Spinal cord (tissue), 10 donors: ENCODE results near the gene COG7. TPM values are rescaled to one million over a fixed set of nuclear protein-coding genes. Genes with fewer than 3 reads are reported as not detected.
"Not testable (repeated sequence)": the region's sequence is repeated elsewhere in the genome, so short reads cannot be mapped to it uniquely, and the experiment has no call there.

Experiments used
- DNase-seq, 6 donors: peaks; one replicate each; pipeline versions ENCODE4 v3.0.0 to v3.0.0-alpha.2; 2013 to 2015; ENCODE audit warnings: low spot score in 6 of 6, low read depth in 4 of 6
- H3K27ac ChIP-seq: one replicate; pipeline ENCODE4 v1.5.1; 2013; ENCODE audit warnings: low read depth, low read length, control low read depth
- H3K27me3 ChIP-seq: one replicate; pipeline ENCODE4 v1.6.1; 2013; ENCODE audit warnings: low read length; ENCODE audit not compliant: control insufficient read depth, insufficient read depth
- H3K36me3 ChIP-seq: one replicate; pipeline ENCODE4 v1.6.1; 2013; ENCODE audit warnings: low read length; ENCODE audit not compliant: control insufficient read depth, insufficient read depth
- H3K4me1 ChIP-seq: one replicate; pipeline ENCODE4 v1.6.1; 2013; ENCODE audit warnings: low read length; ENCODE audit not compliant: control insufficient read depth, insufficient read depth
- H3K4me3 ChIP-seq: one replicate; pipeline ENCODE4 v1.5.1; 2013; ENCODE audit warnings: low read depth, low read length, control low read depth
- H3K9me3 ChIP-seq: one replicate; pipeline ENCODE4 v1.6.1; 2013; ENCODE audit warnings: low read length; ENCODE audit not compliant: control insufficient read depth, insufficient read depth
- WGBS: methylation state at CpG from one replicate; pipeline ENCODE4 v1.1.5; 2013; ENCODE audit warnings: missing lambda C conversion rate; ENCODE audit not compliant: insufficient coverage; 5-methylcytosine and 5-hydroxymethylcytosine counted together
- polyA plus RNA-seq, 2 donors: library from polyadenylated mRNA; unstranded; fragments of 120-200 nt; gene quantifications; one replicate each; pipeline ENCODE4 v1.2.1, GENCODE V29; 2013; ENCODE audit not compliant: insufficient read length in 2 of 2
- total RNA-seq, 2 donors: library from RNA; depleted of rRNA in 1 of 2; stranded (reverse); fragments of 120-200 nt in 1 of 2; fragments of >200 nt in 1 of 2; gene quantifications; one replicate each; pipeline versions ENCODE4 v1.2.3 to v1.2.4, GENCODE V29; 2013 to 2014
- donor health status: healthy.

Gene COG7
- total and polyA plus RNA-seq, 4 donors: 25.3 to 41.0 (median 28.0) TPM

GRCh38 chr16:23373436-23374219, 79.4 kb downstream of the COG7 start:
- H3K27me3 ChIP-seq: no peaks in the 10 kb centered on the region
- no peaks in the 10 kb centered on the region for H3K9me3 ChIP-seq
- no peak overlapping the region for H3K27ac ChIP-seq
- no peak overlapping the region for H3K4me3 ChIP-seq
- WGBS: 92% methylated on average over 12 of the region's 13 CpGs
- DNase-seq: no peak
- no peaks in the 10 kb centered on the region for H3K4me1 ChIP-seq
- H3K36me3 ChIP-seq: peaks cover 5% of the 10 kb centered on the region

- no peak for DNase-seq
- Histone ChIP-seq H3K27ac (no peak overlapping the region), H3K36me3 (peaks cover 5% of the 10 kb centered on the region), H3K9me3 (no peaks in the 10 kb centered on the region), H3K4me1 (no peaks in the 10 kb centered on the region), H3K4me3 (no peak overlapping the region), H3K27me3 (no peaks in the 10 kb centered on the region)
- 90% methylated on average over 6 of the region's 9 CpGs for WGBS
Measured at GRCh38 chr16:23371368-23371767, 81.6 kb downstream of the COG7 start.

DNA sequence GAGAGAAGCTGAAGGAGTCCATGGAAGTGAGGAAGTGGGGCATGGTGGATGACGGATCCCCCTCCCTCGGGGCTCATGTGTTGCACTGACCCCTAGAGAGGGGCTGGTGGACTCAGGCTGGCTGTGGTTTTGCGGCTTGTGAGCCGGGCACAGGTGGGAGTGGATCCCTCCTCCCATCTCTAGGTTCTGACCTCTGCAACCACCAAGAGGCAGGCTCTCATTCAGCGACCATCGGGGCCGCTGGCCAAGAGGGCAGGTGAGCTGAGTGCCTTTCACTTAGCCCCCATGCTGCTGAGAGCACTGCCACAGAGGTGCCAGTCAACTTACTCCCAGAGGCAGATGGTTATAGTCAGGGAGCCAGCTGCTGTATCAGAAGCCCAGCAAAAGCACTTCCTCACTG, 83.6 kb downstream of the COG7 start:
- Histone ChIP-seq H3K4me1 (no peaks in the 10 kb centered on the region), H3K27me3 (no peaks in the 10 kb centered on the region), H3K27ac (no peak overlapping the region), H3K36me3 (peaks cover 5% of the 10 kb centered on the region), H3K4me3 (no peak overlapping the region), H3K9me3 (no peaks in the 10 kb centered on the region)
- DNase-seq: no peak
- 81% methylated on average over 2 of the region's 7 CpGs for WGBS

- Histone ChIP-seq H3K27me3 (no peaks in the 10 kb centered on the region), H3K36me3 (peaks cover 5% of the 10 kb centered on the region), H3K4me1 (no peaks in the 10 kb centered on the region), H3K27ac (no peak overlapping the region), H3K9me3 (no peaks in the 10 kb centered on the region), H3K4me3 (no peak overlapping the region)
- 85% methylated on average over 3 of the region's 5 CpGs for WGBS
- DNase-seq: no peak
Measured at GRCh38 chr16:23368469-23368868, 84.5 kb downstream of the COG7 start.

- H3K36me3 ChIP-seq: peaks cover 5% of the 10 kb centered on the region
- H3K4me1 ChIP-seq: no peaks in the 10 kb centered on the region
- DNase-seq: no peak
- H3K27ac ChIP-seq: no peak overlapping the region
- no peak overlapping the region for H3K4me3 ChIP-seq
- H3K27me3 ChIP-seq: no peaks in the 10 kb centered on the region
- H3K9me3 ChIP-seq: no peaks in the 10 kb centered on the region
- WGBS: 82% methylated on average over 7 of the region's 8 CpGs
Measured at GRCh38 chr16:23367988-23368387, 85.0 kb downstream of the COG7 start.

- Histone ChIP-seq H3K4me1 (no peaks in the 10 kb centered on the region), H3K27me3 (no peaks in the 10 kb centered on the region), H3K9me3 (no peaks in the 10 kb centered on the region), H3K27ac (no peak overlapping the region), H3K4me3 (no peak overlapping the region), H3K36me3 (peaks cover 5% of the 10 kb centered on the region)
- 88% methylated on average over 4 of the region's 10 CpGs for WGBS
- DNase-seq: no peak
Measured at GRCh38 chr16:23367564-23367963, 85.4 kb downstream of the COG7 start.

DNA sequence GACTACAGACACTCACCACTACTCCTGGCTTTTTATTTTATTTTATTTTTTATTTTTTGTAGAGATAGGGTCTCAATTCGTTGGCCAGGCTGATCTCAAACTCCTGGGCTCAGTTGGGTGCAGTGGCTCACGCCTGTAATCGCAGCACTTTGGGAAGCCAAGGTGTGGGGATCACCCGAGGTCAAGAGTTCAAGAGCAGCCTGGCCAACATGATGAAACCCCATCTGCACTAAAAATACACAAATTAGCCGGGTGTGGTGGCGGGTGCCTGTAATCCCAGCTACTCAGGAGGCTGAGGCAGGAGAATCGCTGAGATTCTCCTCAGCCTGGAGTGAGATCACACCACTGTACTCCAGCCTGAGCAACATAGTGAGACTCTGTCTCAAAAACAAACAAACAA, 86.6 kb downstream of the COG7 start:
- H3K27me3 ChIP-seq: not testable (repeated sequence)

GRCh38 chr16:23365602-23366240, 87.3 kb downstream of the COG7 start:
- no peak overlapping the region for H3K27ac ChIP-seq
- H3K4me1 ChIP-seq: no peaks in the 10 kb centered on the region
- H3K9me3 ChIP-seq: no peaks in the 10 kb centered on the region
- H3K4me3 ChIP-seq: no peak overlapping the region
- no peaks in the 10 kb centered on the region for H3K36me3 ChIP-seq
- H3K27me3 ChIP-seq: no peaks in the 10 kb centered on the region
- 61% methylated on average over 3 of the region's 5 CpGs for WGBS
- DNase-seq: no peak

More for the DNA sequence above, 86.6 kb downstream of the COG7 start:
- H3K4me1 ChIP-seq, H3K36me3 ChIP-seq, DNase-seq, H3K27ac ChIP-seq, H3K9me3 ChIP-seq, H3K4me3 ChIP-seq: not testable (repeated sequence)
- 89% methylated on average over 7 of the region's 7 CpGs for WGBS

- no peaks in the 10 kb centered on the region for H3K27me3 ChIP-seq
- no peak overlapping the region for H3K27ac ChIP-seq
- WGBS: 77% methylated on average over 8 of the region's 11 CpGs
- peak in 1 of 6 donors; percentile 7 for DNase-seq
- H3K4me3 ChIP-seq: no peak overlapping the region
- no peaks in the 10 kb centered on the region for H3K4me1 ChIP-seq
- H3K36me3 ChIP-seq: no peaks in the 10 kb centered on the region
- H3K9me3 ChIP-seq: no peaks in the 10 kb centered on the region
Measured at GRCh38 chr16:23362460-23363317, 90.3 kb downstream of the COG7 start.
